ENCODE data around the gene CLEC2B.

GRCh38 chr12:9809338-9809737, 59.8 kb downstream of the CLEC2B start:
- TF ChIP-seq POLR2AphosphoS5 (IDR thresholded peaks at IDR 0.05) (no peak), EP300 (IDR thresholded peaks at IDR 0.05) (no peak)
